PC-3 (cell line): ENCODE data around the gene SH3D21. TPM values are rescaled to one million over a fixed set of nuclear protein-coding genes. Genes with fewer than 3 reads are reported as not detected.
A peak's percentile ranks its signal among the peaks of the same experiment; 100 is the strongest.

Experiments
- ATAC-seq: fragments of 200-7000 bp; cut with Tn5 transposase; 2 replicates; pipeline ENCODE4 v1.9.1; 2020; ENCODE audit warnings: mild to moderate bottlenecking, moderate library complexity
- BruUV-seq: library from RNA; stranded (reverse); fragments of 400-500 nt; replicated peaks from 2 replicates; lab custom pipeline; 2021; lab: Mats Ljungman, UMichigan
- CTCF ChIA-PET: fragments of 300-600 bp; sonication (Branson Sonifier 250); formaldehyde crosslinking; loops from one replicate; lab custom pipeline; 2022; ENCODE audit warnings: antibody characterized with exemption; lab: Charles Lee
- POLR2A ChIA-PET: fragments of 300-600 bp; sonication (Branson Sonifier 250); formaldehyde crosslinking; loops from one replicate; lab custom pipeline; 2022; ENCODE audit warnings: antibody characterized with exemption; ENCODE audit not compliant: unreplicated experiment; lab: Charles Lee
- DNase-seq: peaks from one replicate; pipeline ENCODE4 v3.0.0-alpha.2; 2015
- H2AFZ ChIP-seq: fragments of 300-600 bp; sonication (generic); 2 replicates; pipeline ENCODE4 v1.6.0; 2016; ENCODE audit warnings: antibody characterized with exemption, low read length
- H3F3A ChIP-seq: fragments of 300-600 bp; sonication (generic); one replicate; pipeline ENCODE4 v1.6.0; 2017; ENCODE audit warnings: antibody characterized with exemption, low read length, control low read depth, mild to moderate bottlenecking; ENCODE audit not compliant: unreplicated experiment
- H3K27ac ChIP-seq: fragments of 300-600 bp; sonication (generic); 2 replicates; pipeline ENCODE4 v1.5.1; 2016; ENCODE audit warnings: mild to moderate bottlenecking, low read length
- H3K27me3 ChIP-seq: fragments of 300-600 bp; sonication (generic); 2 replicates; pipeline ENCODE4 v1.6.1; 2016; ENCODE audit warnings: low read length, mixed read lengths
- H3K36me3 ChIP-seq: fragments of 300-600 bp; sonication (generic); 2 replicates; pipeline ENCODE4 v1.6.1; 2016; ENCODE audit warnings: low read depth, mixed run types, low read length, mixed read lengths
- H3K4me1 ChIP-seq: fragments of 300-600 bp; sonication (generic); 2 replicates; pipeline ENCODE4 v1.5.1; 2016; ENCODE audit warnings: low read length; ENCODE audit not compliant: insufficient read depth
- H3K4me2 ChIP-seq: fragments of 300-600 bp; sonication (generic); 2 replicates; pipeline ENCODE4 v1.6.0; 2016; ENCODE audit warnings: low read length
- H3K4me3 ChIP-seq: fragments of 300-600 bp; sonication (generic); 2 replicates; pipeline ENCODE4 v1.5.1; 2016; ENCODE audit warnings: mild to moderate bottlenecking, low read length, mixed read lengths
- H3K79me2 ChIP-seq: fragments of 300-600 bp; sonication (generic); 2 replicates; pipeline ENCODE4 v1.6.1; 2017; ENCODE audit warnings: low read length, mixed read lengths
- H3K9ac ChIP-seq: fragments of 300-600 bp; sonication (generic); 2 replicates; pipeline ENCODE4 v1.6.0; 2016; ENCODE audit warnings: mild to moderate bottlenecking, low read length
- H3K9me2 ChIP-seq: fragments of 300-600 bp; sonication (generic); replicated peaks from 2 replicates; pipeline ENCODE4 v1.6.1; 2016; ENCODE audit warnings: mixed run types, low read length, mixed read lengths
- H3K9me3 ChIP-seq: fragments of 300-600 bp; sonication (generic); 2 replicates; pipeline ENCODE4 v1.6.1; 2016; ENCODE audit warnings: low read length, mixed read lengths
- H4K20me1 ChIP-seq: fragments of 300-600 bp; sonication (generic); 2 replicates; pipeline ENCODE4 v1.6.1; 2016; ENCODE audit warnings: low read length, mixed read lengths
- CTCF ChIP-seq: fragments of 300-600 bp; sonication (generic); conservative IDR thresholded peaks from 2 replicates; pipeline ENCODE4 v1.5.1; 2017; ENCODE audit warnings: antibody characterized with exemption, low read depth, mild to moderate bottlenecking, low read length
- EZH2 ChIP-seq: fragments of 300-600 bp; sonication (generic); IDR thresholded peaks from one replicate; pipeline ENCODE4 v1.6.1; 2017; ENCODE audit warnings: antibody characterized with exemption, mild to moderate bottlenecking, low read length; ENCODE audit not compliant: unreplicated experiment
- EZH2phosphoT487 ChIP-seq: fragments of 300-600 bp; sonication (generic); IDR thresholded peaks from 2 replicates; pipeline ENCODE4 v1.6.1; 2018; ENCODE audit warnings: mild to moderate bottlenecking, antibody characterized with exemption, low read length, borderline replicate concordance
- intact Hi-C: fragments of 100-400 bp; cut with micrococcal nuclease; formaldehyde crosslinking; loops from 2 replicates; pipeline ENCODE4 v1.9.0; 2023
- total RNA-seq: library from RNA; depleted of rRNA; stranded (reverse); fragments of >200 nt; gene quantifications from 2 replicates; pipeline ENCODE4 v1.2.3, GENCODE V29; 2014

Gene SH3D21
- total RNA-seq, 1 experiment from 2014 or later = 11.3 TPM

GRCh38 chr1:36322786-36323635 lies 16.8 kb downstream of the SH3D21 start:
- DNase-seq = no peak
- Histone ChIP-seq H3K4me1 (peaks cover 22% of the 10 kb centered on the region), H2AFZ (peak overlapping the region; percentile 67), H3K36me3 (no peaks in the 10 kb centered on the region), H3K79me2 (no peaks in the 10 kb centered on the region), H3K4me3 (peak overlapping the region; percentile 79), H4K20me1 (no peaks in the 10 kb centered on the region), H3K27ac (no peak overlapping the region), H3K9me2 (no peaks in the 10 kb centered on the region), H3K27me3 (no peaks in the 10 kb centered on the region), H3K9me3 (no peaks in the 10 kb centered on the region), H3F3A (no peaks in the 10 kb centered on the region), H3K9ac (peak overlapping the region; percentile 46; the same call in 1 of the 2 replicates), H3K4me2 (peak overlapping the region; percentile 95)
- TF ChIP-seq CTCF (no peak), EZH2 (no peak), EZH2phosphoT487 (no peak)
- POLR2A ChIA-PET = no interaction called here
- CTCF ChIA-PET = no interaction called here
- intact Hi-C loops = no loop called here
- no TSS peak for BruUV-seq
- peak; percentile 71 for ATAC-seq

- ChIA-PET POLR2A (interaction anchor here (0.7 kb wide), 1 partner anchor 63 kb away, joined by 3 read pairs; no protein-coding TSS in a partner anchor), CTCF (no interaction called here)
- Histone ChIP-seq H3K79me2 (no peaks in the 10 kb centered on the region), H4K20me1 (no peaks in the 10 kb centered on the region), H3K9me2 (no peaks in the 10 kb centered on the region), H2AFZ (peak within 1 kb of the TSS; percentile 67), H3K36me3 (no peaks in the 10 kb centered on the region), H3K9me3 (no peaks in the 10 kb centered on the region), H3K27me3 (no peaks in the 10 kb centered on the region), H3K27ac (no peak within 1 kb of the TSS), H3K4me3 (peak within 1 kb of the TSS; percentile 79), H3K4me2 (peak within 1 kb of the TSS; percentile 95), H3K4me1 (peaks cover 22% of the 10 kb centered on the region), H3F3A (no peaks in the 10 kb centered on the region), H3K9ac (peak within 1 kb of the TSS; percentile 46; the same call in 1 of the 2 replicates)
- intact Hi-C loops = no loop called here
- DNase-seq (peak; percentile 54), ATAC-seq (peak; percentile 75)
- BruUV-seq = no TSS peak
- TF ChIP-seq CTCF (no peak), EZH2 (no peak), EZH2phosphoT487 (no peak)
Measured at GRCh38 chr1:36323636-36324352, 17.6 kb downstream of the SH3D21 start, which contains the start of gene EVA1B. Gene EVA1B (minus strand): TSS chr1:36323645. CDS start chr1:36323037, 608 bp downstream.
